ENCODE data around the gene SUMF1. TPM values are rescaled to one million over a fixed set of nuclear protein-coding genes. Genes with fewer than 3 reads are reported as not detected.
A peak's percentile ranks its signal among the peaks of the same experiment; 100 is the strongest.

The SUMF1 gene
- total and polyA plus RNA-seq, 8 donors = 5.3 to 170 (median 39.9) TPM

DNA sequence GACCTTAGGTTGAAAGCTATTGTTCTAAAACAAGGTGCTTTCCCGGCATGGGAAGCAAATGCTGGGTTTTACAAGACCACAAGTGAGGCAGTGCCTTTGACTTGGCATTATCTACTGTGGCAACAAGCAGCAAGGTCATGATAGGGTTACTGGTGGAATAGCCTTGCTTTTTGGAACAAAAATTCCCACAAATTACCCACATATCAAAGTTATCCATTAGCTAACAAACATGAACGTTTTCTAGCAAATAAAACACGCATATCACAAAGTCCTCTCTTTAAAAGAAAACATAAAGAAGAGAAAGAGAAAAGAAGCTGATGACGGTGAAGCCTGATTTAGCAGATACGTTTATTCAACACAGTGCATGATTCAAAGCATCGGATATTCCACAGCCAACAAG is 106.3 kb downstream of the SUMF1 start:
- Histone ChIP-seq H3K36me3 (peaks cover 0 to 12% (median 8%) of the 10 kb centered on the region in 4 donors), H3K4me3 (no peak overlapping the region), H3K9me3 (no peaks in the 10 kb centered on the region), H3K27ac (peak overlapping the region in 2 of 5 donors; percentile 36 to 56), H3K27me3 (no peaks in the 10 kb centered on the region), H3K4me1 (peaks cover 13 to 28% (median 17%) of the 10 kb centered on the region in 4 donors)
- intact Hi-C loops (cut with DNase I; ENCODE audit: low total_unique reads) = no loop called here
- DNase-seq = no peak
- TF ChIP-seq POLR2A (IDR thresholded peaks at IDR 0.05) (no peak), POLR2AphosphoS5 (IDR thresholded peaks at IDR 0.05) (no peak), EP300 (IDR thresholded peaks at IDR 0.05) (no peak)
- TF ChIP-seq, protein P1, sequence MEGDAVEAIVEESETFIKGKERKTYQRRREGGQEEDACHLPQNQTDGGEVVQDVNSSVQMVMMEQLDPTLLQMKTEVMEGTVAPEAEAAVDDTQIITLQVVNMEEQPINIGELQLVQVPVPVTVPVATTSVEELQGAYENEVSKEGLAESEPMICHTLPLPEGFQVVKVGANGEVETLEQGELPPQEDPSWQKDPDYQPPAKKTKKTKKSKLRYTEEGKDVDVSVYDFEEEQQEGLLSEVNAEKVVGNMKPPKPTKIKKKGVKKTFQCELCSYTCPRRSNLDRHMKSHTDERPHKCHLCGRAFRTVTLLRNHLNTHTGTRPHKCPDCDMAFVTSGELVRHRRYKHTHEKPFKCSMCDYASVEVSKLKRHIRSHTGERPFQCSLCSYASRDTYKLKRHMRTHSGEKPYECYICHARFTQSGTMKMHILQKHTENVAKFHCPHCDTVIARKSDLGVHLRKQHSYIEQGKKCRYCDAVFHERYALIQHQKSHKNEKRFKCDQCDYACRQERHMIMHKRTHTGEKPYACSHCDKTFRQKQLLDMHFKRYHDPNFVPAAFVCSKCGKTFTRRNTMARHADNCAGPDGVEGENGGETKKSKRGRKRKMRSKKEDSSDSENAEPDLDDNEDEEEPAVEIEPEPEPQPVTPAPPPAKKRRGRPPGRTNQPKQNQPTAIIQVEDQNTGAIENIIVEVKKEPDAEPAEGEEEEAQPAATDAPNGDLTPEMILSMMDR (IDR thresholded peaks at IDR 0.05) = no peak
- WGBS, 5 donors = 39 to 74% (median 49%) methylated on average over 6 of the region's 6 CpGs

DNA sequence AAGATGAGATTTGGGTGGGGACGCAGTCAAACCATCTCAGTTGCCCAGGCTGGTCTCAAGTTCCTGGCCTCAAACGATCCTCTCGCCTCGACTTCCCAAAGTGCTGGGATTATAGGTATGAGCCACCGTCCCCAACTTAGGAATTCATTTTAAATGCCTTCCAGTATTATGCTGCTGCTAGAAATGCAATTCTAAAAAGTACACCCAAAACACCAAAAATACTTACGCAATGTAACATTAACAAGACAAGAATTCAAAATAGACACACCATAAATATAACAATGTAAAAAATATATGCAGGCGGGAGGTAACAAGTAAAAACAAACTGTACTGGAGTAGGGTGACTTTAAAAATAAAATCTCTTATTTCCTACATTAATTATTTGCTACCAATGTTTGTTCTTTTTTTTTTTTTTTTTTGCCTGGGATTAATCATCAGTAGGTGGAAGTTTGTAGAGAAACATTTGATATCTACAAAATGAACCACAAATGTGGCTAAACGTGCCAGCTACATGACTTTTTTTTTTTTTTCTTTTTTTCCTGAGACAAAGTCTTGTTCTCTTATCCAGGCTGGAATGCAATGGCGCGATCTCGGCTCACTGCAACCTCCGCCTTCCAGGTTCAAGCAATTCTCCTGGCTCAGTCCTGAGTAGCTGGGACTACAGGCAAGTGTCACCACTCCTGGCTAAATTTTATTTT is 107.1 kb downstream of the SUMF1 start:
- no peaks in the 10 kb centered on the region for H3K9me3 ChIP-seq
- H3K36me3 ChIP-seq = peaks cover 0 to 12% (median 8%) of the 10 kb centered on the region in 4 donors
- DNase-seq = no peak
- TF ChIP-seq POLR2AphosphoS5 (IDR thresholded peaks at IDR 0.05) = no peak
- TF ChIP-seq, protein P1 (IDR thresholded peaks at IDR 0.05) = no peak
- TF ChIP-seq EP300 (IDR thresholded peaks at IDR 0.05) = no peak
- TF ChIP-seq POLR2A (IDR thresholded peaks at IDR 0.05) = no peak
- H3K27ac ChIP-seq = peak overlapping the region in 1 of 5 donors; percentile 36
- H3K27me3 ChIP-seq = no peaks in the 10 kb centered on the region
- WGBS, 5 donors = 62 to 78% (median 66%) methylated on average over 12 of the region's 12 CpGs
- intact Hi-C loops (cut with DNase I; ENCODE audit: low total_unique reads) = no loop called here
- H3K4me1 ChIP-seq = peaks cover 20 to 37% (median 26%) of the 10 kb centered on the region in 4 donors
- H3K4me3 ChIP-seq = no peak overlapping the region

DNA sequence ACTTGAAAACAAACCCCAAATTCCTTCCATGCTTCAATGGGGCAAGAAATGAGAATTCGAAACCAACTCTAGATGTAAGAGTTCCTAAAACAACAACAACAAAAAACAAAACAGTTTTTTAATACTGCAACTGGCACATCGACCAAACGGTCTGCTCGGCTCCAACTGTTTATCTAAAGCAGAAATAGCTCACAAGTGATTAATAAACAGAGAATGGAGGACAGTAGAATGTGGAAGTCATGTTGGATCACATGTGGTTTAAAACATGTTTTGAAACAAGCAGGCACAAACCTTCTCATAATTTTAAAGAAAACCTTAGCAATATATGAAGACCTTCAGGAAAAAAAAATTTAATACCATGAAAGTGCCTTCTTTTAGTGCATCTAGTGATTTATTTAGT is 108.8 kb downstream of the SUMF1 start:
- H3K9me3 ChIP-seq = no peaks in the 10 kb centered on the region
- H3K36me3 ChIP-seq = peaks cover 0 to 12% (median 8%) of the 10 kb centered on the region in 4 donors
- no peaks in the 10 kb centered on the region for H3K27me3 ChIP-seq
- H3K4me1 ChIP-seq = peaks cover 20 to 44% (median 31%) of the 10 kb centered on the region in 4 donors
- H3K27ac ChIP-seq = no peak overlapping the region
- intact Hi-C loops (cut with DNase I; ENCODE audit: low total_unique reads) = no loop called here
- TF ChIP-seq EP300 (IDR thresholded peaks at IDR 0.05) (no peak), POLR2A (IDR thresholded peaks at IDR 0.05) (no peak), POLR2AphosphoS5 (IDR thresholded peaks at IDR 0.05) (no peak)
- TF ChIP-seq, protein P1 (IDR thresholded peaks at IDR 0.05) = no peak
- DNase-seq = no peak
- 57 to 72% (median 62%) methylated on average over 4 of the region's 4 CpGs for WGBS, 5 donors
- H3K4me3 ChIP-seq = no peak overlapping the region

DNA sequence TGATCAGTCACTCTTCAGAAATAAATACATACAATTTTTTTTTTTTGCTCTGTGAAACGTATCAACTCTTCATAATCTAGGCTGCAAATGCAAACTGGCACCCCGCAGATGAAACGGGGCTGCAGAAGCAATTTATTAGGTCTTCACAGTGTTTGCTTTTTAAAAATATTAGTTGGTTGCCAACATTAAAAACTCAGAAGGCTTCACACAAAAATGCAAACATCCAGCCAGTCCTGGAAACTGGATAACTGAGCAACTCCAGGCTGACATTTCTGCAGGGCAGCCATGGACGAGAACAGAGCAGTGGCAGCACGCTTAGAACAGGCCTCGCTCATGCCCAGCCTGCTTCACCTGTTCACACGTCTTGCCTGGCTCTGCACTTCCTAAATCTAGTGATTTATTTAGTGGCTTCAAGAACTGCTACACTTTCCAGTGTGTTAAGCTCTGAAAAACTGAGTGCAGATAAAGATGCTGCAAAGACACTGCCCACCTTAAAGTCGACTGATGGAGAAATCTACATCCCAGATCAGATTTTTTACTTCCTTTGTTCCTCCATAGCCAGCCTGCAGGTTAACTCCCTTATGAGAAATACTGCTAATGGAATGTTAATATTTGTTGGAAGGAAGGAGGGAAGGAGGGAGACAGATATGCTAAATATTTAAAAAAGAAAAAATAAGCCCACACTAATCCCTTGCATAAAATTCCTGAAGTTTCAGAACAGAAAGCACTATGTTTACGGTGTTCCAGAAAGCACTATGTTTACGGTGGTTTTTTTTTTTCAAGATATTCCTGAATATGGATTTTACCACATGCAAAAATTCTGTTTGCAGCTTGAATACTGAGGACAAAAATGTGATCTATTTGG is 110.3 kb downstream of the SUMF1 start:
- DNase-seq = no peak
- H3K4me3 ChIP-seq = no peak overlapping the region
- H3K27me3 ChIP-seq = no peaks in the 10 kb centered on the region
- H3K36me3 ChIP-seq = peaks cover 0 to 6% (median 4%) of the 10 kb centered on the region in 4 donors
- H3K9me3 ChIP-seq = no peaks in the 10 kb centered on the region
- H3K27ac ChIP-seq = peak overlapping the region in 3 of 5 donors; percentile 30 to 33 (median 30)
- peaks cover 20 to 49% (median 32%) of the 10 kb centered on the region in 4 donors for H3K4me1 ChIP-seq
- TF ChIP-seq EP300 (IDR thresholded peaks at IDR 0.05) = no peak
- TF ChIP-seq POLR2AphosphoS5 (IDR thresholded peaks at IDR 0.05) = no peak
- TF ChIP-seq, protein P1 (IDR thresholded peaks at IDR 0.05) = no peak
- no peak for TF ChIP-seq POLR2A (IDR thresholded peaks at IDR 0.05)
- intact Hi-C loops (cut with DNase I; ENCODE audit: low total_unique reads) = no loop called here
- 50 to 67% (median 55%) methylated on average over 10 of the region's 10 CpGs for WGBS, 5 donors

Measured in stomach (tissue), 9 donors.